Common myeloid progenitor, CD34-positive (primary cell): ENCODE data around the gene USP21.
A peak's percentile ranks its signal among the peaks of the same experiment; 100 is the strongest.

Experiments
- CTCF ChIA-PET: fragments of 350-600 bp; sonication (Branson Sonifier 250); formaldehyde crosslinking; loops from one replicate; lab custom pipeline; 2021; ENCODE audit warnings: antibody characterized with exemption; lab: Charles Lee
- POLR2A ChIA-PET: fragments of 350-600 bp; sonication (Branson Sonifier 250); formaldehyde crosslinking; loops from one replicate; lab custom pipeline; 2021; ENCODE audit warnings: antibody characterized with exemption; lab: Charles Lee
- DNase-seq, 3 donors: peaks; one replicate each; pipeline versions ENCODE4 v3.0.0 to v3.0.0-alpha.2; 2013
- H3K27ac ChIP-seq, 2 experiments: 1 replicate in 1 of 2; 2 replicates in 1 of 2; pipeline ENCODE4 v1.7.0; 2013; ENCODE audit warnings: inconsistent platforms in 2 of 2, low read length in 2 of 2, mild to moderate bottlenecking in 2 of 2, low read depth in 1 of 2, moderate library complexity in 1 of 2; ENCODE audit not compliant: severe bottlenecking in 2 of 2, insufficient read depth in 1 of 2, poor library complexity in 1 of 2
- H3K27me3 ChIP-seq, 5 experiments: replicated peaks in 2 of 5; 1 replicate in 3 of 5; 2 replicates in 2 of 5; pipeline versions ENCODE4 v1.6.1 to v1.7.0; 2013; ENCODE audit warnings: low read length in 4 of 5, mild to moderate bottlenecking in 2 of 5, moderate library complexity in 2 of 5, inconsistent platforms in 1 of 5; ENCODE audit not compliant: insufficient read depth in 5 of 5, control insufficient read depth in 4 of 5
- H3K36me3 ChIP-seq, 4 experiments: 1 replicate in 2 of 4; 2 replicates in 2 of 4; pipeline versions ENCODE4 v1.6.1 to v1.7.0; 2013; ENCODE audit warnings: low read length in 3 of 4, control low read depth in 1 of 4, mild to moderate bottlenecking in 1 of 4; ENCODE audit not compliant: control insufficient read depth in 4 of 4, insufficient read depth in 4 of 4
- H3K4me1 ChIP-seq, 4 experiments: 1 replicate in 3 of 4; 2 replicates in 1 of 4; pipeline versions ENCODE4 v1.6.1 to v1.7.1; 2013; ENCODE audit warnings: low read length in 3 of 4, mild to moderate bottlenecking in 3 of 4, control low read depth in 1 of 4, inconsistent platforms in 1 of 4, moderate library complexity in 1 of 4; ENCODE audit not compliant: control insufficient read depth in 4 of 4, insufficient read depth in 4 of 4; ENCODE audit errors: control extremely low read depth in 1 of 4
- H3K4me3 ChIP-seq, 7 experiments: 1 replicate in 4 of 7; 2 replicates in 3 of 7; pipeline versions ENCODE4 v1.5.1 to v1.7.0; 2013; ENCODE audit warnings: mild to moderate bottlenecking in 7 of 7, low read length in 6 of 7, moderate library complexity in 6 of 7, inconsistent platforms in 2 of 7, low read depth in 2 of 7, control low read depth in 1 of 7; ENCODE audit not compliant: insufficient read depth in 4 of 7, control insufficient read depth in 1 of 7; ENCODE audit errors: extremely low read depth in 1 of 7
- H3K9me3 ChIP-seq, 5 experiments: 1 replicate in 4 of 5; 2 replicates in 1 of 5; pipeline versions ENCODE4 v1.6.1 to v1.7.1; 2013; ENCODE audit warnings: low read length in 4 of 5, mild to moderate bottlenecking in 2 of 5, inconsistent platforms in 1 of 5, low read depth in 1 of 5, moderate library complexity in 1 of 5; ENCODE audit not compliant: control insufficient read depth in 4 of 5, insufficient read depth in 2 of 5; ENCODE audit errors: control extremely low read depth in 1 of 5
- WGBS: methylation state at CpG from one replicate; pipeline ENCODE4 v1.1.5; 2013; ENCODE audit not compliant: insufficient coverage; 5-methylcytosine and 5-hydroxymethylcytosine counted together

USP21 gene

DNA sequence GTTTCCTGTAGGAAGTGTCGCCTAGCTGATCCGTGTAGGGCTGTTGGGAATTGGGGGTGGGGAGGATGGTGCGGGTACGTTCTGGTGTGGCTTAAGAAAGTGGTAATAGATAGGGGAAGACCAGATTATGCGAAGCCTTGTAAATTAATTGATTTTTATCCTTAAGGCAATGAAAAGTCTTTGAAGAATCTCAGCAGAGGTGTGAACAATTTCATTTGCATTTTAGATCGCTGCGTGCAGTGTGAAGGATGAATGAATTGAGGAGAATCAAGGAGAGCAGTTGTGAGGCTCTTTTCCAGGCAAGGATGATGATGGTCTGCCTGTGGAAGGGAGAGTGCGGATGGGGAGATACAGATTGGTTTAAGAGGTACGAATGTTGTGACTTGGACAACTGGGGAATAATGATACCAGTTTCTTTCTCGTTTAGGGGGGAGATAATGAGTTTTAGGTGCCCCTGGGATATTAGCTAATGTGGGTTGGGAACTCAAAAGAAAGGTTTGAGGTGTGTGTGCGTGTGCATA, 26.0 kb upstream of the USP21 start:
- H3K9me3 ChIP-seq, result no peaks in the 10 kb centered on the region
- 17% methylated on average over 10 of the region's 11 CpGs for WGBS
- peaks cover 3 to 21% (median 12%) of the 10 kb centered on the region in 4 experiments for H3K36me3 ChIP-seq
- no peaks in the 10 kb centered on the region for H3K27me3 ChIP-seq
- H3K27ac ChIP-seq, result peak overlapping the region; percentile 85 to 92
- POLR2A ChIA-PET, result interaction anchor here (0.9 to 1.4 kb wide), 4 partner anchors 8 to 32 kb away, joined by 3 to 7 read pairs (median 4); partner anchors contain the start of genes NIT1 and PFDN2
- peak overlapping the region; percentile 82 to 97 (median 95) for H3K4me3 ChIP-seq
- H3K4me1 ChIP-seq, result peaks cover 8 to 22% (median 17%) of the 10 kb centered on the region in 4 experiments
- DNase-seq, result no peak
- CTCF ChIA-PET, result interaction anchor here (0.7 to 11.2 kb wide), 10 partner anchors 7 to 136 kb away, joined by 3 to 118 read pairs (median 4); partner anchors contain the start of genes ARHGAP30, KLHDC9, NIT1 and PFDN2

DNA sequence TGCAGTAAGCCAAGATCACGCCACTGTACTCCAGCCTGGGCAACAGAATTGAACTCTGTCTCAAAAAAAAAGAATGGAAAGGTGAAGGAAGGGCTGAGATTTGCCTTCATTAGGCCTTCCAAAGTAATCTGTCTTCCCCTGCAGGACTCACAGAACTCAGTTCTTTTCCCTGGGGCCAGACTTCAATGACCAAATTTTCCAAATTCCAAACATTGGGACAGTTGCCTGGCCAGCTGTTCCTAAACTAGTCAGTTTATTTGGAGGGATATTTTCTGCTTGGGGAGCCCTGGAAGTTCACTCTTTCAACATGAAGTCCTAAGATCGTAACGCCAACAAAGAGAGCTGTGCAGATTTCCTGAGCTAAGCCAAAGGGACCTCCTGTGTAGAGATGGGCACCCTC, 21.4 kb upstream of the USP21 start:
- H3K4me3 ChIP-seq, result no peak overlapping the region
- ChIA-PET CTCF (interaction anchor here (0.6 to 11.2 kb wide), 19 partner anchors 10 to 542 kb away, joined by 3 to 118 read pairs (median 7); partner anchors contain the start of genes ARHGAP30, KLHDC9, PPOX and UFC1), POLR2A (no interaction called here)
- H3K9me3 ChIP-seq, result no peaks in the 10 kb centered on the region
- DNase-seq, result no peak
- peaks cover 0 to 2% (median 0%) of the 10 kb centered on the region in 4 experiments for H3K36me3 ChIP-seq
- WGBS, result 88% methylated on average over 1 of the region's 3 CpGs
- H3K27me3 ChIP-seq, result no peaks in the 10 kb centered on the region
- no peak overlapping the region for H3K27ac ChIP-seq
- peaks cover 0 to 17% (median 7%) of the 10 kb centered on the region in 4 experiments for H3K4me1 ChIP-seq

DNA sequence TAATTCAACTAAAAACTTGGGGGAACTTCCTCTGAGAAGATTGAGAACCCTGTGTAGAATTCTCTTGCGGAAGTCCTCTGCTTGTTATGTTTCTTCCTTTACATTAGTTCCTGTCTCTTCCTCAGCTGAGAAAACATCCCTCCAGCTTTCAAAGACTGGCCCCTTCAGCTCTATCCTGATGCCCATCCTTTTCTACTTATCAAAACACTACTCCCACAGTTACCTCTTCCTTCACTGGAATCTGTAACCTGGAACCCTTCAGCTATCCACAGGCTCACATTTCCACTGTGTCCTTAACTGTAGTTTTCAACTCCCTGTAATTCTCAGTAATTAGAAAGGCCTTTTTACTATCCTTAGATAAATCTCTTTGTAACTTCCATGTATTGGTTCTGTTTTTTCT, 20.9 kb upstream of the USP21 start:
- H3K4me3 ChIP-seq, result no peak overlapping the region
- ChIA-PET CTCF (interaction anchor here (0.8 to 11.2 kb wide), 23 partner anchors 9 to 148 kb away, joined by 3 to 118 read pairs (median 7); partner anchors contain the start of genes ARHGAP30, KLHDC9, NIT1 and PFDN2), POLR2A (no interaction called here)
- H3K36me3 ChIP-seq, result peaks cover 0 to 2% (median 0%) of the 10 kb centered on the region in 4 experiments
- no peak for DNase-seq
- no CpG with 5 or more reads among the region's 1 CpG for WGBS
- peaks cover 0 to 14% (median 4%) of the 10 kb centered on the region in 4 experiments for H3K4me1 ChIP-seq
- no peaks in the 10 kb centered on the region for H3K27me3 ChIP-seq
- no peaks in the 10 kb centered on the region for H3K9me3 ChIP-seq
- no peak overlapping the region for H3K27ac ChIP-seq

DNA sequence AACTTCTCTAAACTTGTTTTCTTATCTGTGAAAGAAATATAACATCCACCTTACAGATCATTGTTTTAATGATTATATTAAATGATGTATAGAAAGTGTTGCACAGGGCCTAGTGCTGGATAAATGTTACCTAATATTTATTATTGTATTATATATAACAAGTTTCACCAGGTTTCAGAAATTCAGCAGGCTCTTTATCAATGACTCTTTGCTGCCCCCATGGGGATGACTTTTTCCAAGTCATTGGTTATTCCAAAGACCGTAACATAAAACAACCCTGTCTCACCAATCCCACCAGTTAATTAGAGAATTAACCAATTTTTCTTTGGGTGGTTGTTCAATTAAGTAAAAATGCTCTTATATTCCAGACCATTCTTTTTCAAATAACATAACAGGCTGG, 19.5 kb upstream of the USP21 start:
- no peak overlapping the region for H3K27ac ChIP-seq
- H3K4me3 ChIP-seq, result no peak overlapping the region
- H3K36me3 ChIP-seq, result peaks cover 0 to 2% (median 0%) of the 10 kb centered on the region in 4 experiments
- WGBS, result no CpG with 5 or more reads among the region's 1 CpG
- peak; percentile 69 to 84 (median 74) for DNase-seq
- H3K4me1 ChIP-seq, result peaks cover 0 to 12% (median 0%) of the 10 kb centered on the region in 4 experiments
- H3K27me3 ChIP-seq, result no peaks in the 10 kb centered on the region
- CTCF ChIA-PET, result interaction anchor here (0.9 to 11.2 kb wide), 18 partner anchors 10 to 149 kb away, joined by 3 to 118 read pairs (median 8); partner anchors contain the start of genes ARHGAP30, KLHDC9, NECTIN4 and NIT1
- no peaks in the 10 kb centered on the region for H3K9me3 ChIP-seq
- POLR2A ChIA-PET, result interaction anchor here (1.1 kb wide), 1 partner anchor 41 kb away, joined by 3 read pairs; the partner anchor contains the start of gene KLHDC9

DNA sequence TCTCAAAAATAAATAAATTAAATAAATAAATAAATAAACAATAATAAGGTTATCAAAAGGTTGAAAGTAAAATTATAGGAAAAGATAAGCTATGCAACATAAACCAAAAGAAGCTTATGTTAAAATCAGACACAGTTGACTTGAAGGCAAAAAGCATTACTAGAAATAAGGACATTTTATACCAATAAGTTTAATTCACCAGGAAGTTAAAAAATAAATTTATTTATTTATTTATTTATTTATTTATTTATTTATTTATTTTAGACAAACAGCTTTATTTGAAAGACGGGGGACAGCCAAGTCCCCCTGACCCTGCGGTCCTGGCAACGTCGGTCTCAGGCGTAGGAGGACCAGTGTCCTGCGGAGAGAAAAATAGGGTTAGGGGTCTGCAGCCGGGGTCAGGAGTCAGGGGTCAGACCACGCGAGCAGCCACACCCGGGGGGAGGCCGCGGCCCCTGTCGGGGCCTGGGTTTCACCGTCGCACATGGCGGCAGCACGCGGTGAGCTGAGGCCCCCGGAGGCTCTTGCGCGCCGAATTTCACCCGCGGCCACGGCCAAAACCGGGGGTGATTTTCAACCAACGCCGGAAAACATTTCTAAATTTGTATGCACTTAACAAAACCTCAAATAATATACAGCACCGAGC, 18.4 kb upstream of the USP21 start:
- no peak overlapping the region for H3K27ac ChIP-seq
- peaks cover 0 to 12% (median 0%) of the 10 kb centered on the region in 4 experiments for H3K4me1 ChIP-seq
- peaks cover 0 to 2% (median 0%) of the 10 kb centered on the region in 4 experiments for H3K36me3 ChIP-seq
- H3K4me3 ChIP-seq, result no peak overlapping the region
- WGBS, result 95% methylated on average over 18 of the region's 29 CpGs
- ChIA-PET POLR2A (interaction anchor here (0.6 to 0.7 kb wide), 4 partner anchors 8 to 82 kb away, joined by 3 to 7 read pairs (median 5); partner anchors contain the start of genes DEDD, NIT1 and PFDN2), CTCF (interaction anchor here (0.5 to 11.2 kb wide), 20 partner anchors 8 to 460 kb away, joined by 3 to 118 read pairs (median 5); partner anchors contain the start of genes ARHGAP30, DEDD, KLHDC9 and NECTIN4)
- DNase-seq, result no peak
- no peaks in the 10 kb centered on the region for H3K27me3 ChIP-seq
- H3K9me3 ChIP-seq, result no peaks in the 10 kb centered on the region

DNA sequence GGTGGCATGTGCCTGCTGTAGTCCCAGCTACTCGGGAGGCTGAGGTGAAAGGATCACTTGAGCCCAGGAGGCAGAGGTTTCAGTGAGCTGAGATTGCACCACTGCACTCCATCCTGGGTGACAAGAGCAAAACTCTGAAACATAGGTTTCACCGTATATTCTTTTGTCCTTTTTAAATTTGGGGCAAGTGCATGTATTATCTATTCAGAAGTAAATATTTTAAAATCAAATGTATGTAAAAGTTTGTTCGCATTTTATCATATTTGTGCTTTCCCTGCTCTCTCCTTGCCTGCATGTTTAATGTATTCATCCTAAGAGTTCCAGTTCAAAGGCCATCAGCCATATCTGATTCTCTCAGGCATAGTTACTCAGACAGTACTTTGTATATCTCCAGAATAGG, 13.5 kb upstream of the USP21 start:
- Histone ChIP-seq H3K36me3 (no peaks in the 10 kb centered on the region), H3K4me3 (no peak overlapping the region), H3K9me3 (no peaks in the 10 kb centered on the region), H3K4me1 (no peaks in the 10 kb centered on the region), H3K27ac (no peak overlapping the region), H3K27me3 (no peaks in the 10 kb centered on the region)
- 100% methylated on average over 1 of the region's 3 CpGs for WGBS
- ChIA-PET CTCF (no interaction called here), POLR2A (no interaction called here)
- DNase-seq, result no peak
